SK-N-SH treated with all-trans-retinoic acid at 6 μM for 48 hours (cell line): Measurements from ENCODE around the gene EID2.

Source experiments
- SNAI2 ChIP-seq: fragments of 250-450 bp; sonication (Bioruptor Pico); IDR thresholded peaks from 2 replicates; pipeline ENCODE4 v1.5.0; 2020; ENCODE audit warnings: mild to moderate bottlenecking, moderate library complexity
- ZC3H10 ChIP-seq: fragments of 250-450 bp; sonication (Bioruptor Pico); IDR thresholded peaks from 2 replicates; pipeline ENCODE4 v1.5.1; 2021; ENCODE audit warnings: mild to moderate bottlenecking, moderate library complexity

DNA sequence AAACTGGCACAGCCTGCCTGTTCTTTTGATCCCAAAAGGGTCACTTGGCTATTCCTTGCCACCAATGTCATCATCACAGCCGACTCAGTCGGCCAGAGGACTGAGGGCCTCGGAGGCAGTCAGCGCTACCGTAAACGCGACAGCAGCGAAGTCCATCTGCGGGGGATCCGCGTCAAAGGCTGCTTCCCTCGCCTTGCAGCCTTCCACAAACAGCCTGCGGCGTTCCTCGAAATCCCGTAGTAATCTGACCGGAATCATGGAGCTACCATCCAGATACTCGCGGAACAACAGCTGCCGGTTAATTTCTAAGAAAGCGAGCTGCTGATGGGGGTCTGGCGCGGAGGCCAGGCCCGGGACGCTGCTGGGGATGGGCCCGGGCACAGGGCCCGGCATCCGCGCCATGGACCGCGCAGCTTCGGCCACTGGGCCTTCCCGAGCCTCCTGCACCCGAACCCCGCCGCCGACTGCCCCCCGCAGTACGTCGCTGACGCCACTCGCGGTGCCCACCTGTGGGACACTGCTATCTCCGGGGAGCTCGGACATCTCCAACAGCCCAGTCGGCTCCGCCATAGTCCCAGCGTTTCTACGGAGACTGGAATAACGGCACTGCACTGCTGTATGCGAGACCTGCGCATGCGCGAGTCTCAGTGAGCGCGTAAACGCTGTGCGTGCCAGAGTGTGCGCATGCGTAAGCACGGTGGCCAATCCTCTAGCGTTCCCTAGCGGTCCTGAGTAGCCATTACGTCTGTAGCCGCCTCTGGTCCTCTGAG lies 7.5 kb downstream of the EID2 start, which contains the start of gene EID2B:
- no peak for TF ChIP-seq SNAI2
- no peak for TF ChIP-seq ZC3H10 (CRISPR knock-in tag)
